ENCODE data around the gene BTG4.

GRCh38 chr11:111466615-111467014, 45.6 kb downstream of the BTG4 start:
- no peak for TF ChIP-seq SIN3A (IDR thresholded peaks at IDR 0.05; ENCODE audit: borderline replicate concordance, insufficient read depth, low read length)
- no peak for TF ChIP-seq FOXP2 (optimal IDR thresholded peaks at IDR 0.05; ENCODE audit: borderline replicate concordance, extremely low read depth, extremely low read length, insufficient read depth)

All from PFSK-1 (cell line).